Transverse colon (tissue), 3 donors: ENCODE data around the gene BABAM1.
A peak's percentile ranks its signal among the peaks of the same experiment; 100 is the strongest.

ENCODE experiments used
- CTCF ChIP-seq, 5 experiments: fragments of 200-600 bp in 3 of 5; fragments of 450-650 bp in 2 of 5; sonication (generic) in 3 of 5; IDR thresholded peaks; 1 replicate in 2 of 5; 2 replicates in 3 of 5; pipeline ENCODE4 v1.5.1; 2016 to 2017; ENCODE audit warnings: antibody characterized with exemption in 5 of 5, inconsistent platforms in 3 of 5, mild to moderate bottlenecking in 2 of 5, moderate library complexity in 1 of 5
- EP300 ChIP-seq: sonication (generic); formaldehyde crosslinking; IDR thresholded peaks from one replicate; pipeline ENCODE4 v1.6.1; 2017; ENCODE audit warnings: antibody characterized with exemption, low read depth

- TF ChIP-seq CTCF (IDR thresholded peaks at IDR 0.05) (peak; percentile 28 to 82 (median 47)), EP300 (no peak)
These were observed 60.6 kb downstream of the BABAM1 start for GRCh38 chr19:17327654-17328516.
